GM10266 (cell line): Measurements from ENCODE around the gene TOP3B.

Experiments
- DNase-seq: peaks from one replicate; pipeline ENCODE4 v3.0.0; 2012; ENCODE audit errors: extremely low spot score
- CTCF ChIP-seq: IDR thresholded peaks from 2 replicates; pipeline ENCODE4 v1.5.1; 2012; ENCODE audit warnings: mild to moderate bottlenecking, low read depth; ENCODE audit not compliant: control insufficient read depth, insufficient read depth; ENCODE audit errors: missing control alignments

Gene TOP3B

GRCh38 chr22:21961127-21961867 lies 21.3 kb downstream of the TOP3B start:
- DNase-seq = no peak
- TF ChIP-seq CTCF = no peak

GRCh38 chr22:21960200-21961126 lies 22.1 kb downstream of the TOP3B start:
- no peak for DNase-seq
- TF ChIP-seq CTCF = no peak

- no peak for TF ChIP-seq CTCF
- no peak for DNase-seq
Measured at GRCh38 chr22:21959274-21960074, 23.1 kb downstream of the TOP3B start.

GRCh38 chr22:21958360-21959273 lies 24.0 kb downstream of the TOP3B start:
- no peak for TF ChIP-seq CTCF
- DNase-seq = no peak

- peak; percentile 95 for TF ChIP-seq CTCF
Measured at GRCh38 chr22:21952586-21953571, 29.7 kb downstream of the TOP3B start, which contains the start of gene PPM1F. Gene PPM1F, minus strand, starts transcription at chr22:21952848. Its CDS starts 6,800 bp downstream, at chr22:21946048.

More at GRCh38 chr22:21952586-21953571, 29.7 kb downstream of the TOP3B start, which contains the start of gene PPM1F:
- peak; percentile 98 for DNase-seq
